Mucosa of rectum (tissue), 2 donors: ENCODE measurements around the gene PSMC3.

Source experiments
- H3K27ac ChIP-seq, 2 donors: one replicate each; pipeline ENCODE4 v1.7.0; 2013; ENCODE audit warnings: inconsistent platforms in 2 of 2, low read depth in 2 of 2, low read length in 2 of 2
- H3K27me3 ChIP-seq, 2 donors: one replicate each; pipeline ENCODE4 v1.7.0; 2013; ENCODE audit warnings: low read length in 2 of 2; ENCODE audit not compliant: control insufficient read depth in 2 of 2, insufficient read depth in 2 of 2
- H3K36me3 ChIP-seq, 2 donors: one replicate each; pipeline ENCODE4 v1.7.0; 2013; ENCODE audit warnings: low read length in 2 of 2; ENCODE audit not compliant: control insufficient read depth in 2 of 2, insufficient read depth in 2 of 2
- H3K4me1 ChIP-seq, 2 donors: one replicate each; pipeline ENCODE4 v1.7.0; 2013; ENCODE audit warnings: low read length in 2 of 2, mild to moderate bottlenecking in 1 of 2; ENCODE audit not compliant: control insufficient read depth in 2 of 2, insufficient read depth in 2 of 2
- H3K4me3 ChIP-seq, 2 donors: one replicate each; pipeline ENCODE4 v1.7.0; 2013; ENCODE audit warnings: low read length in 2 of 2
- H3K9ac ChIP-seq, 2 donors: one replicate each; pipeline ENCODE4 v1.7.0; 2013; ENCODE audit warnings: low read length in 2 of 2, low read depth in 1 of 2, mild to moderate bottlenecking in 1 of 2
- H3K9me3 ChIP-seq, 2 donors: one replicate each; pipeline ENCODE4 v1.7.0; 2013; ENCODE audit warnings: low read length in 2 of 2; ENCODE audit not compliant: control insufficient read depth in 2 of 2
- donor health status: healthy.
- donor health status: Normal muscosa, but diverticular disease.

PSMC3 gene

GRCh38 chr11:47434011-47434786 lies 8.0 kb upstream of the PSMC3 start:
- Histone ChIP-seq H3K36me3 (no peaks in the 10 kb centered on the region), H3K9me3 (no peaks in the 10 kb centered on the region), H3K27ac (no peak overlapping the region), H3K4me1 (peaks cover 0 to 7% of the 10 kb centered on the region in 2 donors), H3K9ac (no peak overlapping the region), H3K27me3 (no peaks in the 10 kb centered on the region), H3K4me3 (no peak overlapping the region)

- no peaks in the 10 kb centered on the region for H3K36me3 ChIP-seq
- no peak overlapping the region for H3K27ac ChIP-seq
- H3K4me1 ChIP-seq: peaks cover 0 to 7% of the 10 kb centered on the region in 2 donors
These were observed 6.9 kb upstream of the PSMC3 start for GRCh38 chr11:47433157-47433556.

GRCh38 chr11:47431356-47432083 lies 5.3 kb upstream of the PSMC3 start:
- no peaks in the 10 kb centered on the region for H3K4me1 ChIP-seq
- no peaks in the 10 kb centered on the region for H3K27me3 ChIP-seq
- H3K9ac ChIP-seq: no peak overlapping the region
- H3K36me3 ChIP-seq: no peaks in the 10 kb centered on the region
- H3K9me3 ChIP-seq: no peaks in the 10 kb centered on the region
- no peak overlapping the region for H3K27ac ChIP-seq
- no peak overlapping the region for H3K4me3 ChIP-seq

More at GRCh38 chr11:47433157-47433556, 6.9 kb upstream of the PSMC3 start:
- Histone ChIP-seq H3K27me3 (no peaks in the 10 kb centered on the region), H3K9ac (no peak overlapping the region), H3K9me3 (no peaks in the 10 kb centered on the region), H3K4me3 (no peak overlapping the region)

- Histone ChIP-seq H3K36me3 (no peaks in the 10 kb centered on the region), H3K4me1 (peaks cover 2 to 3% of the 10 kb centered on the region in 2 donors), H3K4me3 (no peak overlapping the region), H3K27me3 (no peaks in the 10 kb centered on the region), H3K27ac (no peak overlapping the region), H3K9me3 (no peaks in the 10 kb centered on the region), H3K9ac (no peak overlapping the region)
These were observed 4.3 kb upstream of the PSMC3 start for GRCh38 chr11:47430524-47430923.

- H3K4me1 ChIP-seq: peaks cover 9 to 10% of the 10 kb centered on the region in 2 donors
- H3K4me3 ChIP-seq: peak overlapping the region; percentile 97 to 99
- no peaks in the 10 kb centered on the region for H3K27me3 ChIP-seq
- peaks cover 21 to 35% of the 10 kb centered on the region in 2 donors for H3K36me3 ChIP-seq
- H3K9ac ChIP-seq: peak overlapping the region; percentile 92 to 93
- no peaks in the 10 kb centered on the region for H3K9me3 ChIP-seq
- peak overlapping the region; percentile 84 to 87 for H3K27ac ChIP-seq
These were observed 628 bp downstream of the PSMC3 start for GRCh38 chr11:47425611-47426010.

- Histone ChIP-seq H3K9ac (no peak overlapping the region), H3K27ac (no peak overlapping the region), H3K36me3 (peaks cover 47 to 57% of the 10 kb centered on the region in 2 donors), H3K27me3 (no peaks in the 10 kb centered on the region), H3K4me1 (peaks cover 5 to 14% of the 10 kb centered on the region in 2 donors), H3K9me3 (no peaks in the 10 kb centered on the region), H3K4me3 (no peak overlapping the region)
These were observed 7.6 kb downstream of the PSMC3 start for GRCh38 chr11:47418454-47419259.

GRCh38 chr11:47417712-47418111 lies 8.5 kb downstream of the PSMC3 start:
- Histone ChIP-seq H3K4me3 (no peak overlapping the region), H3K9ac (no peak overlapping the region), H3K9me3 (no peaks in the 10 kb centered on the region), H3K27ac (no peak overlapping the region), H3K4me1 (peaks cover 5 to 14% of the 10 kb centered on the region in 2 donors), H3K27me3 (no peaks in the 10 kb centered on the region), H3K36me3 (peaks cover 44 to 50% of the 10 kb centered on the region in 2 donors)

GRCh38 chr11:47415949-47416472 lies 10.2 kb downstream of the PSMC3 start:
- H3K4me3 ChIP-seq: no peak overlapping the region
- H3K36me3 ChIP-seq: peaks cover 35 to 39% of the 10 kb centered on the region in 2 donors
- peak overlapping the region in 1 of 2 donors; percentile 41 for H3K9ac ChIP-seq
- no peaks in the 10 kb centered on the region for H3K9me3 ChIP-seq
- no peaks in the 10 kb centered on the region for H3K27me3 ChIP-seq
- peak overlapping the region; percentile 7 to 77 for H3K27ac ChIP-seq
- H3K4me1 ChIP-seq: peaks cover 5 to 14% of the 10 kb centered on the region in 2 donors

- H3K4me1 ChIP-seq: peaks cover 5 to 14% of the 10 kb centered on the region in 2 donors
- peak overlapping the region; percentile 7 to 77 for H3K27ac ChIP-seq
- peak overlapping the region in 1 of 2 donors; percentile 41 for H3K9ac ChIP-seq
- H3K27me3 ChIP-seq: no peaks in the 10 kb centered on the region
- H3K9me3 ChIP-seq: no peaks in the 10 kb centered on the region
- H3K4me3 ChIP-seq: no peak overlapping the region
- peaks cover 30 to 34% of the 10 kb centered on the region in 2 donors for H3K36me3 ChIP-seq
These were observed 11.0 kb downstream of the PSMC3 start for GRCh38 chr11:47415091-47415854.
